Hypothalamus (tissue), 51 donors: ENCODE data around the gene IP6K3.

Experiments
- DNase-seq, 51 donors: peaks; one replicate each; lab custom pipeline; 2025; lab: John Stamatoyannopoulos, UW

The IP6K3 gene

GRCh38 chr6:33744001-33744848 is 2.5 kb downstream of the IP6K3 start:
- DNase-seq: peak in 50 of 51 donors; percentile 7 to 84 (median 47)

GRCh38 chr6:33742837-33743236 is 3.9 kb downstream of the IP6K3 start:
- no peak for DNase-seq

GRCh38 chr6:33742092-33742491 is 4.6 kb downstream of the IP6K3 start:
- no peak for DNase-seq

- no peak for DNase-seq
These were observed 5.9 kb downstream of the IP6K3 start for GRCh38 chr6:33740794-33741193.

GRCh38 chr6:33740204-33740608 is 6.5 kb downstream of the IP6K3 start:
- no peak for DNase-seq

GRCh38 chr6:33739571-33739970 is 7.1 kb downstream of the IP6K3 start:
- no peak for DNase-seq

- DNase-seq: no peak
These were observed 7.8 kb downstream of the IP6K3 start for GRCh38 chr6:33738879-33739278.

- DNase-seq: no peak
These were observed 8.6 kb downstream of the IP6K3 start for GRCh38 chr6:33738153-33738552.

GRCh38 chr6:33737267-33738026 is 9.3 kb downstream of the IP6K3 start:
- DNase-seq: no peak

GRCh38 chr6:33735216-33735615 is 11.5 kb downstream of the IP6K3 start:
- no peak for DNase-seq

- DNase-seq: no peak
These were observed 13.0 kb downstream of the IP6K3 start for GRCh38 chr6:33733709-33734007.

GRCh38 chr6:33732817-33733708 is 13.6 kb downstream of the IP6K3 start:
- no peak for DNase-seq

GRCh38 chr6:33732385-33732784 is 14.3 kb downstream of the IP6K3 start:
- DNase-seq: no peak

GRCh38 chr6:33731751-33732282 is 14.9 kb downstream of the IP6K3 start:
- DNase-seq: no peak

- DNase-seq: no peak
These were observed 15.7 kb downstream of the IP6K3 start for GRCh38 chr6:33731035-33731434.

- no peak for DNase-seq
These were observed 16.1 kb downstream of the IP6K3 start for GRCh38 chr6:33730611-33731010.

GRCh38 chr6:33729059-33729458 is 17.6 kb downstream of the IP6K3 start:
- DNase-seq: no peak

- no peak for DNase-seq
These were observed 18.3 kb downstream of the IP6K3 start for GRCh38 chr6:33728438-33728837.

GRCh38 chr6:33727932-33728331 is 18.8 kb downstream of the IP6K3 start:
- DNase-seq: peak in 3 of 51 donors; percentile 20 to 29 (median 21)

GRCh38 chr6:33727126-33727525 is 19.6 kb downstream of the IP6K3 start:
- DNase-seq: no peak

GRCh38 chr6:33726696-33727095 is 20.0 kb downstream of the IP6K3 start:
- DNase-seq: no peak
